T47D (cell line): ENCODE results near the gene PDE4B.

Experiments
- DNase-seq, 2 experiments: peaks; one replicate each; pipeline versions ENCODE4 v3.0.0 to v3.0.0-alpha.2; 2011 to 2012; ENCODE audit warnings: low read depth in 1 of 2, low spot score in 1 of 2
- JUND ChIP-seq: IDR thresholded peaks from 2 replicates; pipeline ENCODE4 v1.6.1; 2012; ENCODE audit warnings: low read depth
- in situ Hi-C: cut with HindIII; loops from 2 replicates; pipeline ENCODE4 v1.10.0; 2016; ENCODE audit warnings: low sequenced_read_pairs, low pct_unique_long_range_greater_than_20kb

The PDE4B gene

DNA sequence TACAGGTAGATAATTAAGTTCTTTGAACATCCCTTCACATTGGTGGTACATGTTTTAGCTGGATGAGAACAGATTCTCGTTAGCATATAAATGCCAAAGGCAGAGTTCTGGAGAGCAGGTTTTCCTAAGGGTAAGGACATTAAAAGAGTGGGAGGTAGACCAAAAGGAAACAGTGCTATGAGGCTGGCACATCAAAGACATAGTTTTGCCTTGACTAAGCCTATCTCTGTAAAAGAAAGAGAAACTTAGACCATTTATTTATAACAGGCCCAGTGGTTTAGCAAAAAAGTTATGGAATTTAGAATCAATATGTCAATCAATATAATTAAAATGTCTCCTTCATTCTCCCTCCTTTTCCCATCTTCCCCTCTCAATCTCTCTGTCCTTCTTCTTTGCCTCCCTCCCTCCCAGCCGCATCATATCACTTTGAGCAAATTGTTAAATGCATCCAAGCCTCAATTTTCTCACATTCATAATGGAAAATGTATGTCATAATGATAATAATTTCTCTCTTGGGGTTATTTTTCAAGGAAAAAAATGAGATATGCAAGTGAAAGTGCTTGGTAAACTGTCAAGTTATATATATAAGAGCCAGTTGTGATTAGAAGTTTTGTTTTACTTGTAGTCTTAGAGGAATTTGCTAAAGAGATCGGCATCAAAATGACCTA lies 531.4 kb downstream of the PDE4B start:
- no peak for DNase-seq
- TF ChIP-seq JUND, result no peak
- in situ Hi-C loops, result no loop called here

DNA sequence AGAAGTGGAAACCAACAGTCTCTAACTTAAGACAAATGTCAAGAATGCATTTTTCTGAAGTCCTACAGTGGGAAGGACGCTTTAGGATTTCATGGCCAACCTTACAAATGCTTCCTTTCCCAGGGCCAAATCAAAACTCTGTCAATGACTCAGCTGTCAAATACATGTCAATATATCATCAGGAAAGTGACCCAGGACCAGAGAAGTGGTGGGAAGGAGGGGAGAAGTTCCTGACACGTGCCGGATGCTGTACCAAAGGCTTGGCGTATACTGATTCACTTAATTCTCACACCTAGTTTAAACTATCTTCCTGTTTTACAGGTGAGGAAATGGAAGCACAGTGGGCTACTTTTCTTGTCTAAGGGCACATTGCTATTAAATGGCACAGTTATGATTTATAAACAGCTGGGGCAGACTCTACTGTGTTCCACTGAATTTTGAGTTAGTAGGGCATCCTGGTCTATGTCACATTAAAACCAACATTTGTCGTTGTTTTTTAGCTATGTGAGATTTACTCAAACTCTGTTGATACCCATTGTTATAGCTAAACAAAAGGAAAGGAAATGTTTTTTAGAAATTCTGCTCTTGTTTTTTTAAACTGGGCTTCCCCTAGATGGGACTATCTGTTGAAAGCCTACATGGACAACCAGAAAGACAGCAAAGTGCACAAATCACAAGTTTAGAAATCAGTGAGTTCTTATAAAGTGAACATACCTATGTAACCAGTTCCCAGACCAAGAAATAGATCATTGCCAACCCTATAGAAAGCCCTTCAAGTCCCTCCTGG lies 533.1 kb downstream of the PDE4B start:
- TF ChIP-seq JUND, result no peak
- no peak for DNase-seq
- in situ Hi-C loops, result no loop called here

DNA sequence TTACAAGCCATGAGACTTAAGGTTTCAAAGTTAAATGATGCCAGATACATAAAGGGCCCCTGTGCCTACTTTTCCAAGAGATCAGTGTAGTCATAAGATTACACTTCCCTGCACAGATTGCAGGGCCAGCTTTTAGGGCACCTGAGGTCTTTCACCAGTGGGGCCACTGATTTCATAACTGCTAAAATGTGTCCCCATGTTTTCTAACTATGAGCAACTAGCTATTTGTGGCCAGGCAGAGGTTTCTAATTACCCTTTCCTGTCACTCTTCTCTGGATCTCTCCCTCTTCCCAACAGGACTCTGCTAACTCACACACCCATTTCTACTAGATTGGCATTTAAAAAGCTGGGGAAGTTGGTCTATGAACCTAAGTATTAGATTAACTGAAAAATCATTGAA lies 534.2 kb downstream of the PDE4B start:
- no peak for TF ChIP-seq JUND
- in situ Hi-C loops, result no loop called here
- DNase-seq, result no peak

DNA sequence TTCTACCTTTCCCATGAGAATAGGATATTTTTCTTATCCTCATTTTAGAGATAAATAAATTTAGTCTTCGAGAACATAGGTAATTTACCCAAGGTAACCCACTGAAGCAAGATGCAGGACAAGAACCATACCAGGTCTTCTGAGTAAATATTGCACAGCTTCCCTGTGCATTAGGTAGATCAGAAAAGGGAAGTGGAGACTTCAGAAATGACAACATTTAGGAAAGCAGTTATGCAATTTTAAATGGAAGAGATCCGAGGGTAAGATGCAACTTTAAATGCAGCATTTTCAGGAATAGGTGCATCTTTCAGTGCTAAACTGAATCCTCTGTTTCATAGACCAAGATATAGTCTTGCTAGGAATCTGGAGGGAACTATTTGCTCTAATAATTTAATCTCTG lies 534.9 kb downstream of the PDE4B start:
- no peak for DNase-seq
- in situ Hi-C loops, result no loop called here
- TF ChIP-seq JUND, result no peak

DNA sequence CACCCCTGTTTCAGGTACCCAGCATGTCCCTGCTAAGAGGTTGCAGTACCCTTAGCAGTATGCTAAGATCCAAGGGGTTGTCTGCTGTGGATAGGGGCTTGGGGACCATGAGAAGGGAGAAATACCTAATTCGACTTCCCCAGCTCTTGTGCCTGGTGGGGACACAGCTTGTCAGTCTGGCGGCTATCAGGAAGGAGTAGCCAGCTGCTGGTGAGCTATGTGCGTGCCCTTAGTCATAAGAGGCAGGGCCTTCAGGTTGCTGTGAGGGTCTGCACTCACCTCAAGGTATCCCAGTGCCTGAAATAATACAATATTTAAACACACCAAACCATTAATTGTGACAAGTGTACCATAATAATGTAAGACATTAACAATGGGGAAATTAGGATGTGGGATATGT lies 536.2 kb downstream of the PDE4B start:
- no peak for TF ChIP-seq JUND
- DNase-seq, result no peak
- in situ Hi-C loops, result no loop called here

DNA sequence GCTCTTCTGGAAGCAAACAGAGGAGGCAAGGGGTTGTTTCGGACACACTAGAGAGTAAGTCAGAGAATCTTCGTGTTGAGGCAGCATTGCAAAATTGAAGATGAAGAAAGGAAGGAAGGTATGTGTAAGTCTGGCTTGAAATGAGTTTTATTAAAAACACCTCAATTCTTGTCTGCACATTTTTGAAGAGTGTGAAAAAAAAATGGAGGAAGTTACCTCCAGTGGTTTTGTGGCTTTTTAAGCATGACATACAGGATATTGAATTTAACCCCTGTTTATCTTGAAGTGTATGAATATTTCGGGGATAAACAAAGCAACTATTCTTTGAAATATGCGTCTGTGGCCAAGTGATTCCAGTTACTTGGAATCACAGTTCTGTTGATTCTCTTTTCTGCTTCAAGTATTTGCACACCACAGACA lies 538.0 kb downstream of the PDE4B start:
- DNase-seq, result no peak
- TF ChIP-seq JUND, result no peak
- in situ Hi-C loops, result no loop called here

DNA sequence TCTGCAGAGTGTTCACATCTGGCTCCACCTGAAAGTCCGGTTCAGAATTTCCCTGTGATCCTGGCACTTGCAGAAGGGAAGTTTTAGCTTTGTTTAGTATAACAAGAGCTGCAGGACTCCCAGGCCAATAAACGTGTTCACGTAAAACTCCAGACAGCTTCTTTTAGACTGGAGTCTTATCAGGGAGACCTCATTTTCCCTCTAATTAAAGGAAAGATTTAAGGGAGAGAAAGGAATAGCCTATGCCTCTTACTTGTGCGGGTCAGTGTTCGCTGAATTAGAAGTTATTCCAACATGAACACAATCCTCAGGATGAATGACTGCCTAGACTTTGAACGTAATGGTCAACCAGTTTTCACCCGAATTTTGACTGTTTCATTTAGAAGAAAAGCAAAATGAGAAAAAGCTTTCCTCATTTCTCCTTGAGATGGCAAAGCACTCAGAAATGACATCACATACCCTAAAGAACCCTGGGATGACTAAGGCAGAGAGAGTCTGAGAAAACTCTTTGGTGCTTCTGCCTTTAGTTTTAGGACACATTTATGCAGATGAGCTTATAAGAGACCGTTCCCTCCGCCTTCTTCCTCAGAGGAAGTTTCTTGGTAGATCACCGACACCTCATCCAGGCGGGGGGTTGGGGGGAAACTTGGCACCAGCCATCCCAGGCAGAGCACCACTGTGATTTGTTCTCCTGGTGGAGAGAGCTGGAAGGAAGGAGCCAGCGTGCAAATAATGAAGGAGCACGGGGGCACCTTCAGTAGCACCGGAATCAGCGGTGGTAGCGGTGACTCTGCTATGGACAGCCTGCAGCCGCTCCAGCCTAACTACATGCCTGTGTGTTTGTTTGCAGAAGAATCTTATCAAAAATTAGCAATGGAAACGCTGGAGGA lies 539.2 kb downstream of the PDE4B start:
- in situ Hi-C loops, result no loop called here

DNA sequence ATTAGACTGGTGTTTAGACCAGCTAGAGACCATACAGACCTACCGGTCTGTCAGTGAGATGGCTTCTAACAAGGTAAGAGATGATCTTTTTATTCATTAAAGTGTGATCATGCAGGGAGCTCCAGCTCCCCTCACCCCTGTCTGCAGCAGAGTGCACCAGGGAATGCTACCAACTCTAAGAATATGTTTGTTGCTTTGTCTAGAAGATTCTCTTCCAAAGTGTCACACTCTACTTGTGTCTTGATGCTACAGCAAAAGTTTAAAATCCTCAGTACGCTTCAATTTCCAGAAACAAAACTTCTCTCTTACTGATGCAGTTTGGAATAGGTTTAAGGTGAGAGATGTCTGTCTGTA lies 539.8 kb downstream of the PDE4B start:
- no peak for DNase-seq
- in situ Hi-C loops, result no loop called here

More for the DNA sequence above, 539.2 kb downstream of the PDE4B start:
- TF ChIP-seq JUND, result no peak
- peak in 1 of 2 experiments; percentile 38 for DNase-seq

DNA sequence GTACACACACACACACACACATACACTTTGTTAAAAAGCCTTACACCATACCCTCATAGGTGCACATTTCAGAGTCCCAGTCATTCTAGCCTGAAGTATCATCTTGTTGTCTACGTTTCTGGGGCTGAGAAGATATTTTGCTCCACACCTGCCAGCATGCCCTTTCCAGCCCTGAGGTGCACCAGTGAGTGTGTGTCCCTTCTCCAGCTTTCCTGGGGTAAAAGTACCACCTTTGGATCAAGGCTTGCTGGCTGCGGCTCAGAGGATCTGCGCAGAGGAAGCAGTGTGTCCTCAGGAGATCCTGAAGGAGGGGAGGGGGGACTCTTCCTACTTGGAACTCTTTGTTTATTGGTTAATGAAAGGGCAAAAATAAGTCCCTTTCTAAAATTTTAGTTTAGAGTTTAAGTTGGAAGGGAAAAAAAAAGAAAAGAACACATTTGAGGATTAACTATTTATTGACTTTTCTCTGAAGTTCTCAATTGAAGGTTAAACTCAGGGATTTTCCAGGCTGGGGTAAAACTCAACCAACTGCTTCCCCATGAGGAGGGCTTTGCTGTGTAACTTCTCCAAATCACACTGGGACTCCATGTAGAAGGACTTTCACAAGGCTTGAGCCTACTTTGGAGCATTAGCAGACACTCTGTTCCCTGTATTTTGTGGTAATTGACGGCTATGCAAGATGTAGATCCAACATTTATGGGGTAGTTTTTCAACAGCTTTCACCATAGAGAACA lies 540.9 kb downstream of the PDE4B start:
- no peak for DNase-seq
- in situ Hi-C loops, result no loop called here
- TF ChIP-seq JUND, result no peak

More for the DNA sequence above, 539.8 kb downstream of the PDE4B start:
- TF ChIP-seq JUND, result no peak

DNA sequence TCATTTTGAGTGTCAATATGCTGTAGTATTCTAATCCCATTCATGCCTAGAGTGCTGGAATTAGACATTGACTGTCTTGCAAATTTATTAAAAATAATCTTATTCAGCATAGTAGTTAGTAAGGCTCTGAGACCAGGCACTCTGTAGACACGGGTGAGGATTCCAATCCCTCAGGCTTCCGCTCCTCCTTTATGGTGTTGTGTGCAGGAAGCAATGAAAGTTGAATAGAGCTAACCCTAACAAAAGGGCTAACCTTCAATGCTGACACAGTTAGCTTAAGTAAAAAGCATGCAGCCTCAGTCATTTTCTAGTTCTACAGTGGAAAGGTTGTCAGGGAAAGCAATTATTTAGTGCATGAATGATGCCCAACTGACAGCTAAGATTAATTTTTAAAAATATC lies 541.6 kb downstream of the PDE4B start:
- TF ChIP-seq JUND, result no peak
- DNase-seq, result no peak
- in situ Hi-C loops, result no loop called here

DNA sequence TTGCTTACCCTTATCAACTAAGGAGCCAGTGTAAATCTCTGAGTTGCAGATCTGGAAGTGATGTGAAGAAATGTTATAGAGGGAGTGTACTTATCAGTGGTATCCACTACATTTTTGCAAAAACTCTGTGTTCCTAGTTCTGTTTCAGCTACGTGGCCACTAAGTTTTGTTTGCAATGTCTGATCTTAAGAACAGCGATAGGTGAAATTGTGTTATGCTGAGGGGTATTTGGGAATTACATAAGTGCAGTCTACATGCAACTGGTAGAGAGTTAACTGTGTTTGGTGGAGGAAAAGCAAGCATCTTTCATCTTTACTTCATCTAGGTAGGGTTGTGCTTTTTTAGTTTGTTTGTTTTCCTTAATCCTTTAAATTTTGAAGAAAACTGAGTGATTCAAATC lies 542.4 kb downstream of the PDE4B start:
- in situ Hi-C loops, result no loop called here
- DNase-seq, result no peak
- no peak for TF ChIP-seq JUND

DNA sequence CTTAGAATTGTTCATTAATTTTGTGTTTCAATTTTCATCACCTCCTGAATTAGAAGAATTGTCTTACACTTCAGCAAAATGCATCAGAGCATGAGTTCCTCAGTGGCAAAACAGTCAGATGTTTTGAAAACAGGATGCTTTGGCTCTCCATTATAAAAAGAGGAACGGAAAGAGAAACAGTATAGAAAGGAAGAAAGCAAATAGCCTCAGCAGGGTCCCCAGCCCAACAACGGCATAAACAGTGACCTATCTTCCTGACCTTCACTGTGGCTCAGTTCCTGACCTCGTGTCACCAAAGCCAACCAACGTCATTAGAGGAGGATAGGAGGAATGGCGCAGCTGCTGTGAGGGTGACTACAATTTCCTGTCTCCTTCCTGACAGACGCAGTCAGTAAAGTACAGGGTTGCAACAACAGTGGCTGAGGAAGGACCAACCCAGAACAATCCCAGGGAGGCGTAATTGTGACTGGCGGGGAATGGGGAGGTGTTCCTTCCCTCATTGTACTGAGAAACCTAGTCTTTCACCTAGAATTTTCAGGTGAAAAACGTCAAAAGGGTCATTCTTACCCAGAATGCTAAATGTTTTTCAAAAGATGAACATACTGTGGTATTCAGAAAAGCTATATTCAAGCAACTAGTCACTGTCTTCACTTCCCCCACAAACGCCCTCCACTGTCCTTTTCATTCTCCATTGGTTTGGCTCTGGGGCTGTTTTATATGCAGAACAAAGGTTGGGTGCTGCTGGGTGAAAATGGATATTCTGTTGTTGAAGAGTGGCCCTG lies 543.4 kb downstream of the PDE4B start:
- no peak for TF ChIP-seq JUND
- in situ Hi-C loops, result no loop called here
- no peak for DNase-seq
